ENCODE results near the gene SSBP2. TPM values are rescaled to one million over a fixed set of nuclear protein-coding genes. Genes with fewer than 3 reads are reported as not detected.
A peak's percentile ranks its signal among the peaks of the same experiment; 100 is the strongest.

SSBP2 gene
- polyA plus RNA-seq, 2 donors = 18.8 to 25.3 TPM

- Histone ChIP-seq H3K4me1 (ENCODE audit: control insufficient read depth in 2 of 2, insufficient read depth in 2 of 2, low read length in 1 of 2) (no peaks in the 10 kb centered on the region), H3K27ac (ENCODE audit: low read depth in 2 of 2, low read length in 1 of 2) (peak overlapping the region; percentile 91 to 99), H3K4me3 (ENCODE audit: low read depth in 1 of 2, low read length in 2 of 2) (peak overlapping the region; percentile 72 to 85), H3K9me3 (ENCODE audit: control insufficient read depth in 2 of 2, insufficient read depth in 1 of 2, low read depth in 1 of 2, low read length in 1 of 2) (no peaks in the 10 kb centered on the region), H3K36me3 (ENCODE audit: control insufficient read depth in 2 of 2, insufficient read depth in 2 of 2, low read length in 1 of 2) (no peaks in the 10 kb centered on the region), H3K27me3 (ENCODE audit: control insufficient read depth in 1 of 2, insufficient read depth in 2 of 2, low read length in 2 of 2) (no peaks in the 10 kb centered on the region)
- 1% methylated on average over 49 to 61 of the region's 61 CpGs for WGBS, 2 donors
Measured at GRCh38 chr5:81749561-81750307, 1.2 kb downstream of the SSBP2 start.

- Histone ChIP-seq H3K27ac (ENCODE audit: low read depth in 2 of 2, low read length in 1 of 2) (peak overlapping the region in 1 of 2 donors; percentile 47), H3K4me3 (ENCODE audit: low read depth in 1 of 2, low read length in 2 of 2) (peak overlapping the region; percentile 72 to 85), H3K4me1 (ENCODE audit: control insufficient read depth in 2 of 2, insufficient read depth in 2 of 2, low read length in 1 of 2) (no peaks in the 10 kb centered on the region), H3K9me3 (ENCODE audit: control insufficient read depth in 2 of 2, insufficient read depth in 1 of 2, low read depth in 1 of 2, low read length in 1 of 2) (no peaks in the 10 kb centered on the region), H3K27me3 (ENCODE audit: control insufficient read depth in 1 of 2, insufficient read depth in 2 of 2, low read length in 2 of 2) (no peaks in the 10 kb centered on the region), H3K36me3 (ENCODE audit: control insufficient read depth in 2 of 2, insufficient read depth in 2 of 2, low read length in 1 of 2) (no peaks in the 10 kb centered on the region)
- 13 to 15% methylated on average over 6 of the region's 6 CpGs for WGBS, 2 donors
Measured at GRCh38 chr5:81749192-81749560, 1.7 kb downstream of the SSBP2 start.

GRCh38 chr5:81748556-81748955 lies 2.3 kb downstream of the SSBP2 start:
- no peaks in the 10 kb centered on the region for H3K9me3 ChIP-seq (ENCODE audit: control insufficient read depth in 2 of 2, insufficient read depth in 1 of 2, low read depth in 1 of 2, low read length in 1 of 2)
- WGBS, 2 donors = 38 to 52% methylated on average over 3 of the region's 3 CpGs
- no peaks in the 10 kb centered on the region for H3K27me3 ChIP-seq (ENCODE audit: control insufficient read depth in 1 of 2, insufficient read depth in 2 of 2, low read length in 2 of 2)
- H3K4me3 ChIP-seq (ENCODE audit: low read depth in 1 of 2, low read length in 2 of 2) = peak overlapping the region in 1 of 2 donors; percentile 85
- H3K27ac ChIP-seq (ENCODE audit: low read depth in 2 of 2, low read length in 1 of 2) = no peak overlapping the region
- no peaks in the 10 kb centered on the region for H3K36me3 ChIP-seq (ENCODE audit: control insufficient read depth in 2 of 2, insufficient read depth in 2 of 2, low read length in 1 of 2)
- H3K4me1 ChIP-seq (ENCODE audit: control insufficient read depth in 2 of 2, insufficient read depth in 2 of 2, low read length in 1 of 2) = no peaks in the 10 kb centered on the region

- no peaks in the 10 kb centered on the region for H3K4me1 ChIP-seq (ENCODE audit: control insufficient read depth in 2 of 2, insufficient read depth in 2 of 2, low read length in 1 of 2)
- H3K4me3 ChIP-seq (ENCODE audit: low read depth in 1 of 2, low read length in 2 of 2) = no peak overlapping the region
- WGBS, 2 donors = 59 to 62% methylated on average over 2 of the region's 2 CpGs
- H3K27me3 ChIP-seq (ENCODE audit: control insufficient read depth in 1 of 2, insufficient read depth in 2 of 2, low read length in 2 of 2) = no peaks in the 10 kb centered on the region
- H3K9me3 ChIP-seq (ENCODE audit: control insufficient read depth in 2 of 2, insufficient read depth in 1 of 2, low read depth in 1 of 2, low read length in 1 of 2) = no peaks in the 10 kb centered on the region
- no peaks in the 10 kb centered on the region for H3K36me3 ChIP-seq (ENCODE audit: control insufficient read depth in 2 of 2, insufficient read depth in 2 of 2, low read length in 1 of 2)
- H3K27ac ChIP-seq (ENCODE audit: low read depth in 2 of 2, low read length in 1 of 2) = no peak overlapping the region
Measured at GRCh38 chr5:81747030-81747429, 3.9 kb downstream of the SSBP2 start.

- WGBS, 2 donors = 97 to 98% methylated on average over 2 of the region's 2 CpGs
- Histone ChIP-seq H3K27me3 (ENCODE audit: control insufficient read depth in 1 of 2, insufficient read depth in 2 of 2, low read length in 2 of 2) (no peaks in the 10 kb centered on the region), H3K9me3 (ENCODE audit: control insufficient read depth in 2 of 2, insufficient read depth in 1 of 2, low read depth in 1 of 2, low read length in 1 of 2) (no peaks in the 10 kb centered on the region), H3K4me3 (ENCODE audit: low read depth in 1 of 2, low read length in 2 of 2) (no peak overlapping the region), H3K36me3 (ENCODE audit: control insufficient read depth in 2 of 2, insufficient read depth in 2 of 2, low read length in 1 of 2) (no peaks in the 10 kb centered on the region), H3K4me1 (ENCODE audit: control insufficient read depth in 2 of 2, insufficient read depth in 2 of 2, low read length in 1 of 2) (no peaks in the 10 kb centered on the region), H3K27ac (ENCODE audit: low read depth in 2 of 2, low read length in 1 of 2) (no peak overlapping the region)
Measured at GRCh38 chr5:81740758-81741157, 10.1 kb downstream of the SSBP2 start.

GRCh38 chr5:81739291-81739690 lies 11.6 kb downstream of the SSBP2 start:
- WGBS, 2 donors = 78 to 89% methylated on average over 2 of the region's 2 CpGs
- H3K27ac ChIP-seq (ENCODE audit: low read depth in 2 of 2, low read length in 1 of 2) = no peak overlapping the region
- H3K4me3 ChIP-seq (ENCODE audit: low read depth in 1 of 2, low read length in 2 of 2) = no peak overlapping the region
- H3K27me3 ChIP-seq (ENCODE audit: control insufficient read depth in 1 of 2, insufficient read depth in 2 of 2, low read length in 2 of 2) = no peaks in the 10 kb centered on the region
- no peaks in the 10 kb centered on the region for H3K9me3 ChIP-seq (ENCODE audit: control insufficient read depth in 2 of 2, insufficient read depth in 1 of 2, low read depth in 1 of 2, low read length in 1 of 2)
- no peaks in the 10 kb centered on the region for H3K36me3 ChIP-seq (ENCODE audit: control insufficient read depth in 2 of 2, insufficient read depth in 2 of 2, low read length in 1 of 2)
- H3K4me1 ChIP-seq (ENCODE audit: control insufficient read depth in 2 of 2, insufficient read depth in 2 of 2, low read length in 1 of 2) = no peaks in the 10 kb centered on the region

- Histone ChIP-seq H3K27me3 (ENCODE audit: control insufficient read depth in 1 of 2, insufficient read depth in 2 of 2, low read length in 2 of 2) (no peaks in the 10 kb centered on the region), H3K4me1 (ENCODE audit: control insufficient read depth in 2 of 2, insufficient read depth in 2 of 2, low read length in 1 of 2) (no peaks in the 10 kb centered on the region), H3K9me3 (ENCODE audit: control insufficient read depth in 2 of 2, insufficient read depth in 1 of 2, low read depth in 1 of 2, low read length in 1 of 2) (no peaks in the 10 kb centered on the region), H3K27ac (ENCODE audit: low read depth in 2 of 2, low read length in 1 of 2) (no peak overlapping the region), H3K36me3 (ENCODE audit: control insufficient read depth in 2 of 2, insufficient read depth in 2 of 2, low read length in 1 of 2) (no peaks in the 10 kb centered on the region), H3K4me3 (ENCODE audit: low read depth in 1 of 2, low read length in 2 of 2) (no peak overlapping the region)
- WGBS, 2 donors = 77 to 80% methylated on average over 1 of the region's 1 CpG
Measured at GRCh38 chr5:81729276-81729675, 21.6 kb downstream of the SSBP2 start.

GRCh38 chr5:81728301-81728700 lies 22.6 kb downstream of the SSBP2 start:
- no peaks in the 10 kb centered on the region for H3K36me3 ChIP-seq (ENCODE audit: control insufficient read depth in 2 of 2, insufficient read depth in 2 of 2, low read length in 1 of 2)
- H3K27ac ChIP-seq (ENCODE audit: low read depth in 2 of 2, low read length in 1 of 2) = no peak overlapping the region
- WGBS, 2 donors = 93 to 96% methylated on average over 3 of the region's 3 CpGs
- H3K9me3 ChIP-seq (ENCODE audit: control insufficient read depth in 2 of 2, insufficient read depth in 1 of 2, low read depth in 1 of 2, low read length in 1 of 2) = no peaks in the 10 kb centered on the region
- H3K4me3 ChIP-seq (ENCODE audit: low read depth in 1 of 2, low read length in 2 of 2) = no peak overlapping the region
- no peaks in the 10 kb centered on the region for H3K4me1 ChIP-seq (ENCODE audit: control insufficient read depth in 2 of 2, insufficient read depth in 2 of 2, low read length in 1 of 2)
- no peaks in the 10 kb centered on the region for H3K27me3 ChIP-seq (ENCODE audit: control insufficient read depth in 1 of 2, insufficient read depth in 2 of 2, low read length in 2 of 2)

GRCh38 chr5:81726297-81726696 lies 24.6 kb downstream of the SSBP2 start:
- no peak overlapping the region for H3K4me3 ChIP-seq (ENCODE audit: low read depth in 1 of 2, low read length in 2 of 2)
- H3K9me3 ChIP-seq (ENCODE audit: control insufficient read depth in 2 of 2, insufficient read depth in 1 of 2, low read depth in 1 of 2, low read length in 1 of 2) = no peaks in the 10 kb centered on the region
- H3K27ac ChIP-seq (ENCODE audit: low read depth in 2 of 2, low read length in 1 of 2) = no peak overlapping the region
- 38 to 41% methylated on average over 1 of the region's 1 CpG for WGBS, 2 donors
- no peaks in the 10 kb centered on the region for H3K4me1 ChIP-seq (ENCODE audit: control insufficient read depth in 2 of 2, insufficient read depth in 2 of 2, low read length in 1 of 2)
- no peaks in the 10 kb centered on the region for H3K27me3 ChIP-seq (ENCODE audit: control insufficient read depth in 1 of 2, insufficient read depth in 2 of 2, low read length in 2 of 2)
- H3K36me3 ChIP-seq (ENCODE audit: control insufficient read depth in 2 of 2, insufficient read depth in 2 of 2, low read length in 1 of 2) = no peaks in the 10 kb centered on the region

GRCh38 chr5:81724571-81724970 lies 26.3 kb downstream of the SSBP2 start:
- Histone ChIP-seq H3K27me3 (ENCODE audit: control insufficient read depth in 1 of 2, insufficient read depth in 2 of 2, low read length in 2 of 2) (no peaks in the 10 kb centered on the region), H3K4me1 (ENCODE audit: control insufficient read depth in 2 of 2, insufficient read depth in 2 of 2, low read length in 1 of 2) (no peaks in the 10 kb centered on the region), H3K36me3 (ENCODE audit: control insufficient read depth in 2 of 2, insufficient read depth in 2 of 2, low read length in 1 of 2) (no peaks in the 10 kb centered on the region), H3K4me3 (ENCODE audit: low read depth in 1 of 2, low read length in 2 of 2) (no peak overlapping the region), H3K27ac (ENCODE audit: low read depth in 2 of 2, low read length in 1 of 2) (no peak overlapping the region), H3K9me3 (ENCODE audit: control insufficient read depth in 2 of 2, insufficient read depth in 1 of 2, low read depth in 1 of 2, low read length in 1 of 2) (no peaks in the 10 kb centered on the region)
- 69 to 70% methylated on average over 5 of the region's 5 CpGs for WGBS, 2 donors
